ENCODE data around the gene FUOM.

FUOM gene

GRCh38 chr10:133357285-133358161 lies at the start of gene FUOM:
Gene FUOM (minus strand): TSS chr10:133358019. CDS start chr10:133358007, 12 bp downstream.
- DNase-seq, result no peak

- DNase-seq, result no peak
These were observed 48.2 kb upstream of the FUOM start for GRCh38 chr10:133405844-133406527.

GRCh38 chr10:133405272-133405671 lies 47.5 kb upstream of the FUOM start:
- DNase-seq, result no peak

- DNase-seq, result no peak
These were observed 46.0 kb upstream of the FUOM start for GRCh38 chr10:133403784-133404183.

- DNase-seq, result no peak
These were observed 45.5 kb upstream of the FUOM start for GRCh38 chr10:133403359-133403758.

GRCh38 chr10:133401981-133402725 lies 44.3 kb upstream of the FUOM start:
- DNase-seq, result no peak

GRCh38 chr10:133401500-133401899 lies 43.7 kb upstream of the FUOM start:
- no peak for DNase-seq

- no peak for DNase-seq
These were observed 43.0 kb upstream of the FUOM start for GRCh38 chr10:133400624-133401424.

GRCh38 chr10:133399123-133399601 lies 41.3 kb upstream of the FUOM start:
- no peak for DNase-seq

- DNase-seq, result no peak
These were observed 40.1 kb upstream of the FUOM start for GRCh38 chr10:133397938-133398337.

GRCh38 chr10:133396035-133396624 lies 38.3 kb upstream of the FUOM start:
- DNase-seq, result no peak

- no peak for DNase-seq
These were observed 37.0 kb upstream of the FUOM start for GRCh38 chr10:133394801-133395221.

- DNase-seq, result peak; percentile 75
These were observed 36.3 kb upstream of the FUOM start, which contains the start of gene MTG1 for GRCh38 chr10:133394064-133394663. Gene MTG1 (plus strand): TSS chr10:133394157. CDS start chr10:133394221, 64 bp downstream.

- no peak for DNase-seq
These were observed 35.7 kb upstream of the FUOM start for GRCh38 chr10:133393401-133394063.

- no peak for DNase-seq
These were observed 34.1 kb upstream of the FUOM start for GRCh38 chr10:133391761-133392518.

GRCh38 chr10:133391249-133391635 lies 33.4 kb upstream of the FUOM start:
- no peak for DNase-seq

GRCh38 chr10:133390597-133391248 lies 32.9 kb upstream of the FUOM start:
- DNase-seq, result no peak

- DNase-seq, result no peak
These were observed 31.4 kb upstream of the FUOM start for GRCh38 chr10:133388973-133389818.
